H1 (cell line): Measurements from ENCODE around the gene MCF2L.

Experiments
- EZH2 ChIP-seq: fragments of 200-600 bp; sonication (generic); IDR thresholded peaks from 2 replicates; pipeline ENCODE4 v1.7.1; 2012; ENCODE audit warnings: low read depth, mild to moderate bottlenecking, moderate library complexity, low read length, inconsistent platforms; ENCODE audit not compliant: severe bottlenecking
- POLR2AphosphoS5 ChIP-seq: IDR thresholded peaks from 2 replicates; pipeline ENCODE4 v1.6.1; 2011; ENCODE audit warnings: low read depth, low read length
- SRF ChIP-seq: IDR thresholded peaks from 2 replicates; pipeline ENCODE4 v1.6.1; 2011; ENCODE audit warnings: mild to moderate bottlenecking, low read depth, low read length, moderate library complexity
- TAF7 ChIP-seq: optimal IDR thresholded peaks from 2 replicates; pipeline ENCODE3; 2011; ENCODE audit warnings: low read depth, mild to moderate bottlenecking, inconsistent platforms, low read length, moderate library complexity, borderline replicate concordance
- YY1 ChIP-seq: IDR thresholded peaks from 2 replicates; pipeline ENCODE4 v1.6.1; 2011; ENCODE audit warnings: low read depth, mild to moderate bottlenecking, low read length
- ZNF274 ChIP-seq: IDR thresholded peaks from 2 replicates; pipeline ENCODE4 v1.7.0; 2012; ENCODE audit warnings: low read length, borderline replicate concordance; ENCODE audit errors: extremely low read depth
- TF ChIP-seq, protein P1 (sequence below), 3 experiments: IDR thresholded peaks; 1 replicate in 2 of 3; 2 replicates in 1 of 3; pipeline versions ENCODE4 v1.5.1 to v1.6.1; 2011; ENCODE audit warnings: low read length in 3 of 3, mild to moderate bottlenecking in 3 of 3, inconsistent platforms in 2 of 3, low read depth in 1 of 3, moderate library complexity in 1 of 3; ENCODE audit not compliant: insufficient read depth in 1 of 3; ENCODE audit errors: control extremely low read depth in 1 of 3
- TF ChIP-seq, protein P2 (sequence below): IDR thresholded peaks from 2 replicates; pipeline ENCODE4 v1.6.1; 2012; ENCODE audit warnings: inconsistent platforms

DNA sequence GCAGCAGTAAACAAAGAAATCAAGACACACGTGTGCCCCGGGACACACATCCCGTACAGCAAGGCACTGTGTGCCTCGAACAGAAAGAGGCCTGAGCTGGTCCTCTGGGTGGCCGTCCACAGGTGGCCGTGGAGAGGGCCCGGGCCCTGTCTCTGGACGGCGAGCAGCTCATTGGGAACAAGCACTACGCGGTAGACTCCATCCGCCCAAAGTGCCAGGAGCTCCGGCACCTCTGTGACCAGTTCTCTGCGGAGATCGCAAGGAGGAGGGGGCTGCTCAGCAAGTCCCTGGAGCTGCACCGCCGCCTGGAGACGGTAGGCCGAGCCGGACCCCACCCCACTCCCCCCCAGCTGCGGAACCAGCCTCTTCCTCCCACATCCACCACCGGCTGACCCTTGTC lies 105.9 kb downstream of the MCF2L start:
- TF ChIP-seq POLR2AphosphoS5 (no peak), SRF (no peak), YY1 (no peak), TAF7 (no peak), ZNF274 (no peak), EZH2 (no peak)
- TF ChIP-seq, protein P1, sequence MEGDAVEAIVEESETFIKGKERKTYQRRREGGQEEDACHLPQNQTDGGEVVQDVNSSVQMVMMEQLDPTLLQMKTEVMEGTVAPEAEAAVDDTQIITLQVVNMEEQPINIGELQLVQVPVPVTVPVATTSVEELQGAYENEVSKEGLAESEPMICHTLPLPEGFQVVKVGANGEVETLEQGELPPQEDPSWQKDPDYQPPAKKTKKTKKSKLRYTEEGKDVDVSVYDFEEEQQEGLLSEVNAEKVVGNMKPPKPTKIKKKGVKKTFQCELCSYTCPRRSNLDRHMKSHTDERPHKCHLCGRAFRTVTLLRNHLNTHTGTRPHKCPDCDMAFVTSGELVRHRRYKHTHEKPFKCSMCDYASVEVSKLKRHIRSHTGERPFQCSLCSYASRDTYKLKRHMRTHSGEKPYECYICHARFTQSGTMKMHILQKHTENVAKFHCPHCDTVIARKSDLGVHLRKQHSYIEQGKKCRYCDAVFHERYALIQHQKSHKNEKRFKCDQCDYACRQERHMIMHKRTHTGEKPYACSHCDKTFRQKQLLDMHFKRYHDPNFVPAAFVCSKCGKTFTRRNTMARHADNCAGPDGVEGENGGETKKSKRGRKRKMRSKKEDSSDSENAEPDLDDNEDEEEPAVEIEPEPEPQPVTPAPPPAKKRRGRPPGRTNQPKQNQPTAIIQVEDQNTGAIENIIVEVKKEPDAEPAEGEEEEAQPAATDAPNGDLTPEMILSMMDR (IDR thresholded peaks at IDR 0.05; ENCODE audit: control extremely low read depth in 1 of 3, insufficient read depth in 1 of 3, low read depth in 1 of 3, low read length in 3 of 3): no peak
- TF ChIP-seq, protein P2, sequence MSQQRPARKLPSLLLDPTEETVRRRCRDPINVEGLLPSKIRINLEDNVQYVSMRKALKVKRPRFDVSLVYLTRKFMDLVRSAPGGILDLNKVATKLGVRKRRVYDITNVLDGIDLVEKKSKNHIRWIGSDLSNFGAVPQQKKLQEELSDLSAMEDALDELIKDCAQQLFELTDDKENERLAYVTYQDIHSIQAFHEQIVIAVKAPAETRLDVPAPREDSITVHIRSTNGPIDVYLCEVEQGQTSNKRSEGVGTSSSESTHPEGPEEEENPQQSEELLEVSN: no peak
